Panc1 (cell line): ENCODE results near the gene PKP4. TPM values are rescaled to one million over a fixed set of nuclear protein-coding genes. Genes with fewer than 3 reads are reported as not detected.
A peak's percentile ranks its signal among the peaks of the same experiment; 100 is the strongest.
"Not testable (repeated sequence)": the region's sequence is repeated elsewhere in the genome, so short reads cannot be mapped to it uniquely, and the experiment has no call there.

Source experiments
- ATAC-seq: fragments of 200-7000 bp; cut with Tn5 transposase; 2 replicates; pipeline ENCODE4 v1.9.1; 2020; ENCODE audit warnings: mild to moderate bottlenecking, moderate library complexity
- BruUV-seq: library from RNA; stranded (reverse); fragments of 400-500 nt; replicated peaks from 2 replicates; lab custom pipeline; 2021; lab: Mats Ljungman, UMichigan
- CTCF ChIA-PET: fragments of 300-600 bp; sonication (Branson Sonifier 250); formaldehyde crosslinking; loops from one replicate; lab custom pipeline; 2022; ENCODE audit warnings: antibody characterized with exemption; lab: Charles Lee
- POLR2A ChIA-PET: fragments of 300-600 bp; sonication (Branson Sonifier 250); formaldehyde crosslinking; loops from one replicate; lab custom pipeline; 2022; ENCODE audit warnings: antibody characterized with exemption; lab: Charles Lee
- DNase-seq: peaks from one replicate; pipeline ENCODE4 v3.0.0-alpha.2; 2010; ENCODE audit warnings: low read depth, low spot score
- H3K27ac ChIP-seq: 2 replicates; pipeline ENCODE4 v1.5.1; 2011; ENCODE audit warnings: mild to moderate bottlenecking, low read length, inconsistent platforms
- H3K27me3 ChIP-seq: fragments of 200-500 bp; sonication (Bioruptor generic); 2 replicates; pipeline ENCODE4 v1.6.0; 2014; ENCODE audit warnings: low read length, inconsistent platforms; ENCODE audit not compliant: control insufficient read depth, insufficient read depth
- H3K36me3 ChIP-seq: fragments of 200-500 bp; sonication (Bioruptor generic); 2 replicates; pipeline ENCODE4 v1.5.1; 2014; ENCODE audit warnings: inconsistent platforms, mild to moderate bottlenecking, low read length, moderate library complexity; ENCODE audit not compliant: control insufficient read depth, insufficient read depth
- H3K4me1 ChIP-seq: 2 replicates; pipeline ENCODE4 v1.5.1; 2011; ENCODE audit warnings: inconsistent platforms, mild to moderate bottlenecking, low read length, moderate library complexity; ENCODE audit not compliant: control insufficient read depth, insufficient read depth
- H3K4me3 ChIP-seq, 2 experiments: 2 replicates each; pipeline ENCODE4 v1.5.1; 2011 to 2012; ENCODE audit warnings: low read depth in 2 of 2, low read length in 2 of 2, mild to moderate bottlenecking in 2 of 2, inconsistent platforms in 1 of 2, moderate library complexity in 1 of 2
- H3K9me3 ChIP-seq: fragments of 200-500 bp; sonication (Bioruptor generic); 2 replicates; pipeline ENCODE4 v1.5.1; 2014; ENCODE audit warnings: low read depth, mild to moderate bottlenecking, inconsistent platforms, low read length, moderate library complexity; ENCODE audit not compliant: control insufficient read depth, insufficient read depth
- CTCF ChIP-seq: fragments of 450-650 bp; IDR thresholded peaks from 2 replicates; pipeline ENCODE4 v1.5.1; 2017; ENCODE audit warnings: mild to moderate bottlenecking
- POLR2AphosphoS5 ChIP-seq: IDR thresholded peaks from 2 replicates; pipeline ENCODE4 v1.6.1; 2012; ENCODE audit warnings: mild to moderate bottlenecking, low read depth, low read length, moderate library complexity
- REST ChIP-seq, 2 experiments: IDR thresholded peaks; 2 replicates each; pipeline ENCODE4 v1.6.1; 2011 to 2012; ENCODE audit warnings: low read depth in 2 of 2, control low read depth in 1 of 2, low read length in 1 of 2, mild to moderate bottlenecking in 1 of 2, moderate library complexity in 1 of 2; ENCODE audit not compliant: insufficient read depth in 1 of 2
- SIN3A ChIP-seq: IDR thresholded peaks from 2 replicates; pipeline ENCODE4 v1.6.1; 2012; ENCODE audit warnings: low read depth, mild to moderate bottlenecking, low read length, moderate library complexity, borderline replicate concordance; ENCODE audit not compliant: insufficient read depth
- TCF7L2 ChIP-seq: IDR thresholded peaks from 2 replicates; pipeline ENCODE4 v1.6.1; 2011; ENCODE audit warnings: mild to moderate bottlenecking, low read depth, low read length, inconsistent platforms
- in situ Hi-C: cut with HindIII; loops from 2 replicates; pipeline ENCODE4 v1.10.0; 2016; ENCODE audit warnings: low sequenced_read_pairs, low pct_unique_long_range_greater_than_20kb
- intact Hi-C: fragments of 100-400 bp; cut with micrococcal nuclease; formaldehyde crosslinking; loops from one replicate; pipeline ENCODE4 v1.10.0; 2022; ENCODE audit not compliant: unreplicated experiment
- total RNA-seq: library from RNA; stranded (reverse); gene quantifications from one replicate; pipeline ENCODE4 v1.2.1, GENCODE V29; 2021; ENCODE audit not compliant: unreplicated experiment

The PKP4 gene
- total RNA-seq, 1 experiment from 2014 or later: 81.7 TPM

GRCh38 chr2:158464426-158465281 is 7.9 kb downstream of the PKP4 start:
- POLR2A ChIA-PET: no interaction called here
- CTCF ChIA-PET: no interaction called here
- Histone ChIP-seq H3K27ac (no peak overlapping the region), H3K27me3 (no peaks in the 10 kb centered on the region), H3K4me3 (no peak overlapping the region), H3K36me3 (no peaks in the 10 kb centered on the region), H3K9me3 (no peaks in the 10 kb centered on the region), H3K4me1 (peaks cover 37% of the 10 kb centered on the region)
- intact Hi-C loops (no loop called here), in situ Hi-C loops (no loop called here)
- TF ChIP-seq POLR2AphosphoS5 (no peak), CTCF (peak; percentile 72; the same call in 1 of the 2 replicates)
- DNase-seq (no peak), ATAC-seq (peak; percentile 66; the same call in 1 of the 2 replicates)
- BruUV-seq: no TSS peak

- ChIA-PET CTCF (no interaction called here), POLR2A (no interaction called here)
- no peak for TF ChIP-seq REST (IDR thresholded peaks at IDR 0.05; ENCODE audit: insufficient read depth in 1 of 2, low read depth in 2 of 2, low read length in 1 of 2)
- TF ChIP-seq TCF7L2: no peak
- no peak for TF ChIP-seq POLR2AphosphoS5
- TF ChIP-seq CTCF: no peak
- no peak for TF ChIP-seq SIN3A
- no peak overlapping the region for H3K4me3 ChIP-seq
- in situ Hi-C loops (no loop called here), intact Hi-C loops (no loop called here)
- H3K4me1 ChIP-seq: peaks cover 15% of the 10 kb centered on the region
- no peak for DNase-seq
- no peaks in the 10 kb centered on the region for H3K36me3 ChIP-seq
- H3K27me3 ChIP-seq: no peaks in the 10 kb centered on the region
- H3K9me3 ChIP-seq: no peaks in the 10 kb centered on the region
- no peak overlapping the region for H3K27ac ChIP-seq
- no peak for ATAC-seq
- no TSS peak for BruUV-seq
Measured at GRCh38 chr2:158467248-158467647, 10.5 kb downstream of the PKP4 start.

GRCh38 chr2:158472829-158473228 is 16.1 kb downstream of the PKP4 start:
- H3K4me3 ChIP-seq, POLR2A ChIA-PET, H3K4me1 ChIP-seq, BruUV-seq, H3K27me3 ChIP-seq, DNase-seq, in situ Hi-C loops, H3K27ac ChIP-seq, intact Hi-C loops, ATAC-seq, H3K36me3 ChIP-seq, CTCF ChIA-PET, H3K9me3 ChIP-seq: not testable (repeated sequence)

- H3K27ac ChIP-seq, ATAC-seq, H3K36me3 ChIP-seq, H3K4me1 ChIP-seq, intact Hi-C loops, H3K9me3 ChIP-seq, in situ Hi-C loops, H3K27me3 ChIP-seq, BruUV-seq, DNase-seq, H3K4me3 ChIP-seq, CTCF ChIA-PET: not testable (repeated sequence)
- POLR2A ChIA-PET: interaction anchor here (0.6 kb wide), 1 partner anchor 115 kb away, joined by 3 read pairs; no protein-coding TSS in a partner anchor
Measured at GRCh38 chr2:158473300-158473699, 16.5 kb downstream of the PKP4 start.
